H1 (cell line): Measurements from ENCODE around the gene MSANTD2. TPM values are rescaled to one million over a fixed set of nuclear protein-coding genes. Genes with fewer than 3 reads are reported as not detected.

ENCODE experiments used
- CTCF ChIA-PET: fragments of 300-600 bp; sonication (Branson Sonifier 250); formaldehyde crosslinking; loops from one replicate; lab custom pipeline; 2021; ENCODE audit not compliant: partially characterized antibody; lab: Charles Lee
- POLR2A ChIA-PET: fragments of 300-600 bp; sonication (Branson Sonifier 250); formaldehyde crosslinking; loops from one replicate; lab custom pipeline; 2021; ENCODE audit warnings: inconsistent platforms; ENCODE audit not compliant: partially characterized antibody; lab: Charles Lee
- DNase-seq, 2 experiments: peaks; one replicate each; pipeline versions ENCODE4 v3.0.0 to v3.0.0-alpha.2; 2010 to 2022; ENCODE audit warnings: low spot score in 2 of 2, low read depth in 1 of 2, mixed read lengths in 1 of 2
- FAIRE-seq: peaks from 2 replicates; lab custom pipeline; 2011; peaks lifted over from hg19 to GRCh38; lab: Jason Lieb, UNC
- H2AFZ ChIP-seq: 2 replicates; pipeline ENCODE4 v1.8.1; 2012; ENCODE audit warnings: low read length, inconsistent platforms
- H2AK5ac ChIP-seq: 2 replicates; pipeline ENCODE4 v1.6.1; 2013; ENCODE audit warnings: low read depth, low read length
- H2BK120ac ChIP-seq: replicated peaks from 2 replicates; pipeline ENCODE3; 2013; ENCODE audit warnings: low read depth, low read length, inconsistent platforms
- H2BK12ac ChIP-seq: 2 replicates; pipeline ENCODE4 v1.6.1; 2013; ENCODE audit warnings: low read depth, low read length
- H2BK15ac ChIP-seq: 2 replicates; pipeline ENCODE4 v1.6.1; 2013; ENCODE audit warnings: low read length
- H2BK20ac ChIP-seq: 2 replicates; pipeline ENCODE4 v1.6.1; 2013; ENCODE audit warnings: low read length
- H2BK5ac ChIP-seq: 2 replicates; pipeline ENCODE4 v1.6.1; 2013; ENCODE audit warnings: low read depth, low read length
- H3K14ac ChIP-seq: 2 replicates; pipeline ENCODE4 v1.6.1; 2013; ENCODE audit warnings: inconsistent platforms; ENCODE audit not compliant: insufficient read length
- H3K18ac ChIP-seq: 2 replicates; pipeline ENCODE4 v1.6.1; 2013; ENCODE audit warnings: low read length; ENCODE audit errors: extremely low read depth
- H3K23ac ChIP-seq: 2 replicates; pipeline ENCODE4 v1.6.1; 2013; ENCODE audit warnings: inconsistent platforms; ENCODE audit not compliant: insufficient read length
- H3K23me2 ChIP-seq: 2 replicates; pipeline ENCODE4 v1.6.1; 2013; ENCODE audit warnings: low read depth, low read length
- H3K27ac ChIP-seq: 2 replicates; pipeline ENCODE4 v1.6.1; 2011; ENCODE audit warnings: low read depth, low read length, inconsistent platforms
- H3K27me3 ChIP-seq, 4 experiments: replicated peaks in 1 of 4; 1 replicate in 1 of 4; 2 replicates in 3 of 4; pipeline versions ENCODE4 v1.6.1 to v1.8.1; 2011 to 2013; ENCODE audit warnings: low read length in 3 of 4, mild to moderate bottlenecking in 3 of 4, inconsistent platforms in 2 of 4, mixed read lengths in 2 of 4, moderate library complexity in 1 of 4; ENCODE audit not compliant: control insufficient read depth in 3 of 4, insufficient read depth in 3 of 4; ENCODE audit errors: extremely low read depth in 1 of 4
- H3K36me3 ChIP-seq, 4 experiments: 2 replicates each; pipeline versions ENCODE4 v1.6.1 to v1.8.1; 2011 to 2013; ENCODE audit warnings: mild to moderate bottlenecking in 4 of 4, low read length in 3 of 4, moderate library complexity in 2 of 4, control low read depth in 1 of 4, inconsistent platforms in 1 of 4; ENCODE audit not compliant: insufficient read depth in 4 of 4, control insufficient read depth in 2 of 4
- H3K4ac ChIP-seq: replicated peaks from 2 replicates; pipeline ENCODE3; 2013; ENCODE audit warnings: low read length, low read depth, mixed read lengths, inconsistent platforms; ENCODE audit not compliant: insufficient read length
- H3K4me1 ChIP-seq, 4 experiments: replicated peaks in 1 of 4; 1 replicate in 1 of 4; 2 replicates in 3 of 4; pipeline versions ENCODE4 v1.6.1 to v1.8.1; 2011 to 2013; ENCODE audit warnings: low read length in 3 of 4, inconsistent platforms in 2 of 4, mixed read lengths in 1 of 4; ENCODE audit not compliant: insufficient read depth in 4 of 4, control insufficient read depth in 3 of 4
- H3K4me2 ChIP-seq, 2 experiments: 2 replicates each; pipeline versions ENCODE4 v1.6.1 to v1.8.1; 2011 to 2013; ENCODE audit warnings: low read depth in 2 of 2, low read length in 2 of 2, control low read depth in 1 of 2, inconsistent platforms in 1 of 2, mild to moderate bottlenecking in 1 of 2; ENCODE audit not compliant: insufficient read depth in 1 of 2
- H3K4me3 ChIP-seq, 4 experiments: fragments of 200-600, 300-600 bp in 1 of 4; sonication (generic), shearing (Covaris generic), sonication (Bioruptor Twin) in 1 of 4; 2 replicates each; pipeline versions ENCODE4 v1.5.1 to v1.8.1; 2011 to 2016; ENCODE audit warnings: low read length in 4 of 4, low read depth in 3 of 4, control low read depth in 2 of 4, inconsistent platforms in 2 of 4, mild to moderate bottlenecking in 2 of 4, mixed read lengths in 1 of 4, moderate library complexity in 1 of 4; ENCODE audit not compliant: insufficient read depth in 2 of 4; ENCODE audit errors: extremely low read depth in 1 of 4
- H3K56ac ChIP-seq: replicated peaks from 2 replicates; pipeline ENCODE3; 2013; ENCODE audit warnings: low read depth, mild to moderate bottlenecking, mixed read lengths, low read length, inconsistent platforms; ENCODE audit not compliant: insufficient read length
- H3K79me1 ChIP-seq: 2 replicates; pipeline ENCODE4 v1.6.1; 2013; ENCODE audit warnings: low read depth, low read length, control low read depth
- H3K79me2 ChIP-seq, 2 experiments: 2 replicates each; pipeline versions ENCODE4 v1.6.1 to v1.8.1; 2012 to 2013; ENCODE audit warnings: low read length in 2 of 2, mild to moderate bottlenecking in 2 of 2, inconsistent platforms in 1 of 2; ENCODE audit not compliant: insufficient read depth in 2 of 2, control insufficient read depth in 1 of 2
- H3K9ac ChIP-seq, 4 experiments: replicated peaks in 1 of 4; 1 replicate in 1 of 4; 2 replicates in 3 of 4; pipeline versions ENCODE4 v1.6.1 to v1.8.1; 2011 to 2013; ENCODE audit warnings: low read depth in 3 of 4, low read length in 3 of 4, control low read depth in 2 of 4, mild to moderate bottlenecking in 2 of 4, moderate library complexity in 2 of 4, inconsistent platforms in 1 of 4; ENCODE audit errors: extremely low read depth in 1 of 4
- H3K9me3 ChIP-seq, 2 experiments: 2 replicates each; pipeline versions ENCODE4 v1.6.1 to v1.8.1; 2012 to 2013; ENCODE audit warnings: mild to moderate bottlenecking in 2 of 2, moderate library complexity in 2 of 2, control low read depth in 1 of 2, inconsistent platforms in 1 of 2, low read depth in 1 of 2, low read length in 1 of 2, mixed read lengths in 1 of 2; ENCODE audit not compliant: insufficient read depth in 2 of 2
- H4K20me1 ChIP-seq, 2 experiments: replicated peaks in 1 of 2; 2 replicates each; pipeline versions ENCODE3 to v1.8.1; 2011 to 2013; ENCODE audit warnings: inconsistent platforms in 2 of 2, low read length in 2 of 2, mild to moderate bottlenecking in 1 of 2; ENCODE audit not compliant: insufficient read depth in 2 of 2, control insufficient read depth in 1 of 2
- H4K5ac ChIP-seq: 2 replicates; pipeline ENCODE4 v1.6.1; 2013; ENCODE audit warnings: low read length, low read depth, mixed read lengths, inconsistent platforms; ENCODE audit not compliant: insufficient read length
- H4K8ac ChIP-seq: 2 replicates; pipeline ENCODE4 v1.8.0; 2013; ENCODE audit warnings: mild to moderate bottlenecking, moderate library complexity, low read length, inconsistent platforms; ENCODE audit not compliant: insufficient read depth; ENCODE audit errors: extremely low read depth
- H4K91ac ChIP-seq: replicated peaks from 2 replicates; pipeline ENCODE3; 2013; ENCODE audit warnings: low read length, mixed read lengths, inconsistent platforms; ENCODE audit not compliant: insufficient read length
- ASH2L ChIP-seq: fragments of 200-600, 300-600 bp; sonication (generic); IDR thresholded peaks from one replicate; pipeline ENCODE4 v1.7.1; 2017; ENCODE audit warnings: low read length
- BCL11A ChIP-seq, 2 experiments: IDR thresholded peaks; one replicate each; pipeline ENCODE4 v1.6.1; 2011; ENCODE audit warnings: low read depth in 2 of 2, low read length in 2 of 2, mild to moderate bottlenecking in 2 of 2
- CBX8 ChIP-seq: fragments of 300-800, 300-1000 bp; sonication (generic); IDR thresholded peaks from 2 replicates; pipeline ENCODE4 v1.7.1; 2016; ENCODE audit warnings: low read depth, low read length, borderline replicate concordance
- FOSL1 ChIP-seq: IDR thresholded peaks from 2 replicates; pipeline ENCODE4 v1.6.1; 2011; ENCODE audit warnings: mild to moderate bottlenecking, low read depth, low read length, moderate library complexity; ENCODE audit not compliant: insufficient read depth
- GABPA ChIP-seq: IDR thresholded peaks from 2 replicates; pipeline ENCODE4 v1.6.1; 2011; ENCODE audit warnings: mild to moderate bottlenecking, low read length, moderate library complexity, borderline replicate concordance; ENCODE audit not compliant: insufficient read depth
- HDAC2 ChIP-seq, 2 experiments: fragments of 300-600 bp in 1 of 2; sonication (generic) in 1 of 2; IDR thresholded peaks; 2 replicates each; pipeline ENCODE4 v1.6.1; 2011 to 2012; ENCODE audit warnings: low read depth in 2 of 2, low read length in 2 of 2, mild to moderate bottlenecking in 2 of 2, moderate library complexity in 2 of 2, borderline replicate concordance in 1 of 2, inconsistent platforms in 1 of 2
- MAX ChIP-seq: IDR thresholded peaks from 2 replicates; pipeline ENCODE4 v1.6.1; 2012; ENCODE audit warnings: inconsistent platforms
- NRF1 ChIP-seq: IDR thresholded peaks from 2 replicates; pipeline ENCODE4 v1.6.1; 2011; ENCODE audit warnings: mild to moderate bottlenecking, low read depth, low read length, improper control_type of control experiment
- POLR2AphosphoS5 ChIP-seq: IDR thresholded peaks from 2 replicates; pipeline ENCODE4 v1.6.1; 2011; ENCODE audit warnings: low read depth, low read length
- SAP30 ChIP-seq: fragments of 300-600 bp; sonication (generic); IDR thresholded peaks from 2 replicates; pipeline ENCODE4 v1.7.1; 2012; ENCODE audit warnings: low read length, moderate library complexity, mild to moderate bottlenecking, inconsistent platforms; ENCODE audit not compliant: insufficient read depth, insufficient replicate concordance
- SIN3A ChIP-seq, 2 experiments: IDR thresholded peaks in 1 of 2; conservative IDR thresholded peaks in 1 of 2; 2 replicates each; pipeline ENCODE4 v1.6.1; 2011 to 2012; ENCODE audit warnings: low read length in 2 of 2, improper control_type of control experiment in 1 of 2, low read depth in 1 of 2, mild to moderate bottlenecking in 1 of 2
- SP4 ChIP-seq: IDR thresholded peaks from 2 replicates; pipeline ENCODE4 v1.6.1; 2012; ENCODE audit warnings: low read length, inconsistent platforms
- SRF ChIP-seq: IDR thresholded peaks from 2 replicates; pipeline ENCODE4 v1.6.1; 2011; ENCODE audit warnings: mild to moderate bottlenecking, low read depth, low read length, moderate library complexity
- TCF12 ChIP-seq: IDR thresholded peaks from 2 replicates; pipeline ENCODE4 v1.6.1; 2011; ENCODE audit warnings: low read depth, mild to moderate bottlenecking, low read length
- WGBS, 2 experiments: shearing (Covaris generic) in 1 of 2; methylation state at CpG; one replicate each; pipeline versions ENCODE4 v1.1.6 to v1.1.7; 2013 to 2015; ENCODE audit warnings: low lambda C conversion rate in 2 of 2, mixed read lengths in 2 of 2, inconsistent platforms in 1 of 2, low coverage in 1 of 2, missing lambda C conversion rate in 1 of 2; ENCODE audit not compliant: insufficient replicate concordance in 2 of 2, insufficient coverage in 1 of 2, insufficient read length in 1 of 2; ENCODE audit errors: extremely low coverage in 1 of 2, missing lambda C conversion rate in 1 of 2; 5-methylcytosine and 5-hydroxymethylcytosine counted together
- polyA plus RNA-seq, 7 experiments: library from polyadenylated mRNA; depleted of rRNA in 3 of 7; stranded (reverse) in 5 of 7; unstranded in 2 of 7; fragments of >200 nt in 5 of 7; fragments of 200-250 nt in 2 of 7; gene quantifications; 1 replicate in 5 of 7; 2 replicates in 1 of 7; 4 replicates in 1 of 7; pipeline versions ENCODE4 v1.2.1 to v1.2.3, GENCODE V29; 2011 to 2013; ENCODE audit warnings: missing spikeins in 2 of 7, mixed read lengths in 2 of 7
- total RNA-seq: library from RNA; stranded (reverse); fragmentation: NEBNext Ultra II Directional; extraction: Animal tissue kit (Norgen Biotek cat#: 25700); gene quantifications from 2 replicates; pipeline ENCODE4 v1.2.1, GENCODE V29; 2021

MSANTD2 gene
- total and polyA plus RNA-seq, 2 of the 8 experiments (the other 6 are each of a cell fraction or from before 2014, with no cell fraction given) = 8.2 to 15.9 TPM

GRCh38 chr11:124807201-124807600 is 7.0 kb upstream of the MSANTD2 start:
- ChIA-PET CTCF (interaction anchor here (0.6 to 6.0 kb wide), 5 partner anchors 9 to 310 kb away, joined by 3 to 46 read pairs (median 4); no protein-coding TSS in a partner anchor), POLR2A (interaction anchor here (1.1 kb wide), 1 partner anchor 14 kb away, joined by 3 read pairs; no protein-coding TSS in a partner anchor)
- Histone ChIP-seq H2BK120ac (no peak overlapping the region), H3K23me2 (no peaks in the 10 kb centered on the region), H2BK5ac (no peak overlapping the region), H2AFZ (no peak overlapping the region), H3K27ac (no peak overlapping the region), H4K20me1 (no peaks in the 10 kb centered on the region), H3K4me1 (no peaks in the 10 kb centered on the region; a peak in 1 of 7 replicates), H3K27me3 (no peaks in the 10 kb centered on the region), H3K18ac (no peak overlapping the region), H3K79me1 (no peaks in the 10 kb centered on the region), H3K56ac (no peak overlapping the region), H3K14ac (no peak overlapping the region), H3K4me2 (no peak overlapping the region), H2BK15ac (no peak overlapping the region), H2BK12ac (no peak overlapping the region), H3K23ac (no peak overlapping the region), H2BK20ac (no peak overlapping the region), H3K9me3 (no peaks in the 10 kb centered on the region), H3K4ac (no peak overlapping the region), H3K4me3 (no peak overlapping the region), H3K9ac (no peak overlapping the region), H3K36me3 (peaks cover 0 to 5% (median 0%) of the 10 kb centered on the region in 4 experiments; a peak in 2 of 8 replicates), H4K8ac (no peak overlapping the region), H2AK5ac (no peak overlapping the region), H3K79me2 (no peaks in the 10 kb centered on the region), H4K5ac (no peak overlapping the region), H4K91ac (no peak overlapping the region)
- FAIRE-seq (no peak), DNase-seq (no peak)
- WGBS, 2 experiments = 92% methylated on average over 5 of the region's 5 CpGs; no CpG with 5 or more reads in 1 of the 2 experiments
- TF ChIP-seq CBX8 (no peak), SRF (no peak), MAX (no peak), SP4 (no peak), ASH2L (no peak), SAP30 (no peak), SIN3A (conservative IDR thresholded peaks at IDR 0.05 in 1 of 2, IDR thresholded peaks at IDR 0.05 in 1 of 2; ENCODE audit: low read depth in 1 of 2, low read length in 2 of 2) (no peak), FOSL1 (no peak), HDAC2 (IDR thresholded peaks at IDR 0.05; ENCODE audit: borderline replicate concordance in 1 of 2, low read depth in 2 of 2, low read length in 2 of 2) (no peak), TCF12 (no peak), POLR2AphosphoS5 (no peak), NRF1 (no peak), BCL11A (IDR thresholded peaks at IDR 0.05; ENCODE audit: low read depth in 2 of 2, low read length in 2 of 2) (no peak), GABPA (no peak)
